GM10248 (cell line): Measurements from ENCODE around the gene ZSWIM7.

Source experiments
- CTCF ChIA-PET: fragments of 300-600 bp; sonication (Branson Sonifier 250); formaldehyde crosslinking; extraction: SDS; loops from one replicate; lab custom pipeline; 2021; ENCODE audit warnings: antibody characterized with exemption; lab: Yijun Ruan, JAX
- POLR2A ChIA-PET: fragments of 350-650 bp; sonication (Branson Sonifier 250); formaldehyde crosslinking; extraction: SDS; loops from one replicate; lab custom pipeline; 2020; ENCODE audit warnings: antibody characterized with exemption; lab: Yijun Ruan, JAX
- DNase-seq: peaks from one replicate; pipeline ENCODE4 v3.0.0; 2012; ENCODE audit errors: extremely low spot score
- TF ChIP-seq, protein P1 (sequence below): IDR thresholded peaks from 2 replicates; pipeline ENCODE4 v1.5.1; 2012; ENCODE audit warnings: mild to moderate bottlenecking, low read depth; ENCODE audit errors: extremely low read depth, missing control alignments, control extremely low read depth

Gene ZSWIM7

DNA sequence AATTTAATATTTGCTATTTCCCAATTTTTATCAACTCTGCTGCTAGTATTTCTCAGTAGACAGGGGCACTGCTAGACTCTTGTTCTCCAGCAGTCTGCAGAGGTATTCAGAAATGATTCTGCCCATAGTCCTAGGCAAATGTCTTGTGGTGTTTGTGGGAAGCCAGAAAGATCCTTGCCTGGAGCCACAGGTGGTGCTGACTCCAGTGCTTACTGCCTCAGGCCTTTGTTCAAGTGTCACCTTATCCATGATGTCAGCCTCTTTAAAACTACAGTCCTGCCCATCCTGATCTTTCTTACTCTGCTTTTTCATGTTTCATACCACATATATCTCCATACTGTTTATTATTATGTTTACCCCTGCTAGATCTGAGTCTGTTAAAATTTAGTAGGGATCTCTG lies 26.5 kb downstream of the ZSWIM7 start:
- ChIA-PET CTCF (no interaction called here), POLR2A (no interaction called here)
- DNase-seq = no peak
- TF ChIP-seq, protein P1, sequence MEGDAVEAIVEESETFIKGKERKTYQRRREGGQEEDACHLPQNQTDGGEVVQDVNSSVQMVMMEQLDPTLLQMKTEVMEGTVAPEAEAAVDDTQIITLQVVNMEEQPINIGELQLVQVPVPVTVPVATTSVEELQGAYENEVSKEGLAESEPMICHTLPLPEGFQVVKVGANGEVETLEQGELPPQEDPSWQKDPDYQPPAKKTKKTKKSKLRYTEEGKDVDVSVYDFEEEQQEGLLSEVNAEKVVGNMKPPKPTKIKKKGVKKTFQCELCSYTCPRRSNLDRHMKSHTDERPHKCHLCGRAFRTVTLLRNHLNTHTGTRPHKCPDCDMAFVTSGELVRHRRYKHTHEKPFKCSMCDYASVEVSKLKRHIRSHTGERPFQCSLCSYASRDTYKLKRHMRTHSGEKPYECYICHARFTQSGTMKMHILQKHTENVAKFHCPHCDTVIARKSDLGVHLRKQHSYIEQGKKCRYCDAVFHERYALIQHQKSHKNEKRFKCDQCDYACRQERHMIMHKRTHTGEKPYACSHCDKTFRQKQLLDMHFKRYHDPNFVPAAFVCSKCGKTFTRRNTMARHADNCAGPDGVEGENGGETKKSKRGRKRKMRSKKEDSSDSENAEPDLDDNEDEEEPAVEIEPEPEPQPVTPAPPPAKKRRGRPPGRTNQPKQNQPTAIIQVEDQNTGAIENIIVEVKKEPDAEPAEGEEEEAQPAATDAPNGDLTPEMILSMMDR = no peak

DNA sequence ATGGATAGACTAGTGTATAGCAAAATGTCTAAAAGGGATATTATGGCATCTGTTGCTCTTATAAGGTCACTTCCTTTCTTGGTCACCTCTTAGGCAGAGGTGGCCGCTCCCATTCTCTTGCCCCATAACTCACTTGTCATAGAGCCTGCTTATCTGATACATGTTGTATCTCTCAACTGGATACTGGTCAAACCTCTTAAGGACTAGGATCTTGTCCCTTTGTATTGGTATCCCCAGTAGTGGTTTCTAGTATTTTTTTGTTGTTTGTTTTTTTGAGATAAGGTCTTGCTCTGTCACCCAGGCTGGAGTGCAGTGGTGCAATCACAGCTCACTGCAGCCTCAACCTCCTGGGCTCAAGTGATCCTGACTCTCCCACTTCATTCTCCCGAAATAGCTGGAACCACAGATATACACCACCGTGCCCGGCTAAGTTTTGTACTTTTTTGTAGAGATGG lies 27.0 kb downstream of the ZSWIM7 start:
- ChIA-PET CTCF (no interaction called here), POLR2A (no interaction called here)
- DNase-seq = no peak
- TF ChIP-seq, protein P1 = no peak

DNA sequence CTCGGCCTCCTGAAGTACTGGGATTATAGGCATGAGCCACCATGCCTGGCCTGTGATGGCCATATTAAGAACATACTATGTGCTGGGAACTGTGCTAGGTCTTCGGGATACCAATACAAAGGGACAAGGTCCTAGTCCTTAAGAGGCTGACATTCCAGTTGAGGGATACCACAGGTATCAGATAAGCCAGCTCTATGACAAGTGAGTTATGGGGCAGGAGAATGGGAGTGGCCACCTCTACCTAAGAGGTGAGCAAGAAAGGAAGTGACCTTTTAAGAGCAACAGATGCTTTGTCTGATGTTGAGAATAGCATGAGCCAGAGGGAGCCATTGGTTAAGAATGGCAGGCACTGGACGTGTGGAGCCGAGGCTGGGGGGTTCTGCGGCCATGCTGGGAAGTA lies 27.6 kb downstream of the ZSWIM7 start:
- CTCF ChIA-PET = interaction anchor here (1.3 to 2.0 kb wide), 2 partner anchors 10 to 13 kb away, joined by 4 read pairs; no protein-coding TSS in a partner anchor
- TF ChIP-seq, protein P1 = no peak
- DNase-seq = no peak
- POLR2A ChIA-PET = no interaction called here

DNA sequence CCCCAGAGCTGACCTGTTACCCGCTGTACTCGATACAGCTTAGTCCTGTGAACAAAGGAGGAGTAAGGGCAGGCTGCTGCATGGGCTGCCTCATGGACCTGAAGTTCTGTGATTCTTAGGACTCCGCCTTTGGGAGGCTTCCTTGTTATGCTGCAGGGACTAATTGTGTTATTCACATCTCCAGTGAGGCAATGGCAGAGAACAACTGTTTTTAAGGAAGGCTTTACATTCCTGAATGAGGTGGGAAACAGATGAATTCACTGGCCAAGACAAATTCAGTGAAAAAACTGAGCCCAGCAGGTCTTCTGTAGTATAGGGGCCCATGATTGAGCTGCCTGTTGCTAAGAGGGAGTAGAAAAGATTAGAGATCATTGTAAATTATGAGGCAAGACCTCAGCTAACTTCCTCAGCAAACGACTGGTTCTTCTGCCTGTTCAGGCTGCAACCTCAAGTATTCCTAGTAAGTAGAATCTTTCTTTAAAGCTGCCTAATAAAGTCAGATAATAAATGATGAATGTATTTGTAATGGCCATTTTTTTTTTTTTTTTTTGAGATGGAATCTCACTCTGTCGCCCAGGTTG lies 28.3 kb downstream of the ZSWIM7 start:
- no peak for DNase-seq
- TF ChIP-seq, protein P1 = no peak
- ChIA-PET POLR2A (no interaction called here), CTCF (interaction anchor here (1.3 to 2.0 kb wide), 2 partner anchors 11 to 12 kb away, joined by 4 read pairs; no protein-coding TSS in a partner anchor)

DNA sequence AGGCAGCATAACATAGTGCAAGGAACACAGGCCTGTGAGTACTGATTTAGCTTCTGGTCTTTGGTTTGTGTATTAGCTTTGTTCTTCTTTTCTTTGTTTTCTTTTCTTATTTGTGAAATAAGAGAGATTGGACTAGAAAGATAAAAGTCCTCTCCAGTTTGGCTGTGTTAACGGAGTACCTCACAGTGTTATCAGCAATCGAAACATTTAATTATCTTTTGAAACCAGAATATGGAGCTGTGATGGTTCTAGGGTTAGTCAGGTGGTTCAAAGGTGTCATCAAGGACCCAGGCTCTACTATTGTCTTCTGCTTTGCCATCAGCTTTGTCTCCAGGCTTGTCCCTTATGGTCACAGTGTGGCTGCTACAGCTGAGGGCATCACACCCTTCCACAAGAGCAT lies 29.0 kb downstream of the ZSWIM7 start:
- POLR2A ChIA-PET = no interaction called here
- TF ChIP-seq, protein P1 = no peak
- DNase-seq = no peak
- CTCF ChIA-PET = interaction anchor here (1.0 to 2.0 kb wide), 2 partner anchors 12 to 25 kb away, joined by 4 to 5 read pairs; partner anchors contain the start of gene ADORA2B

DNA sequence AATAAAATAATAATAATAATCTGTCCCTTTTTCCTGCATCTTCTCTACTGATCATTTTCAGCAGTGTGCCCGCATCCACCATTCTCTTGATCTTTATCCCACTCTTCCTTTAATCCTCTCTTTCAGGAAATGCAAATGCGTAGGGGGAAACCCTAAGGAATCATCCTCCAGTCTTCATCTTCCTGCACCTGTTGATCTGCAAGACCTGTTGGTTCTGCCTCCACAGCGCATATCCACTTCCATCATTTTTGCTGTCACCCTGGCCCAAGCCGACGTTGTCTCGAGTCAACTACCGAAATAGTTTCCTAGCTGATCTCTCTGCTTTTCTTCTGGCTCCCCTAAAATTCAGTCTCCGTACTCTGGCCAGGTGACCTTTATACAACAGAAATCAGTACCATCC lies 30.0 kb downstream of the ZSWIM7 start:
- ChIA-PET POLR2A (no interaction called here), CTCF (no interaction called here)
- TF ChIP-seq, protein P1 = no peak
- DNase-seq = no peak
